Lower leg skin (tissue), 4 donors: ENCODE data around the gene KLHDC4. TPM values are rescaled to one million over a fixed set of nuclear protein-coding genes. Genes with fewer than 3 reads are reported as not detected.
"Not testable (repeated sequence)": the region's sequence is repeated elsewhere in the genome, so short reads cannot be mapped to it uniquely, and the experiment has no call there.

ENCODE experiments used
- DNase-seq, 2 donors: peaks; one replicate each; pipeline ENCODE4 v3.0.0-alpha.2; 2019; ENCODE audit warnings: low spot score in 2 of 2
- H3K4me3 ChIP-seq: fragments of 200-600 bp; sonication (generic); 2 replicates; pipeline ENCODE4 v1.5.1; 2017; ENCODE audit warnings: mild to moderate bottlenecking, low read depth; ENCODE audit not compliant: poor library complexity, severe bottlenecking
- POLR2A ChIP-seq, 2 donors: fragments of 450-650 bp; IDR thresholded peaks; one replicate each; pipeline ENCODE4 v1.6.1; 2016 to 2017; ENCODE audit warnings: antibody characterized with exemption in 2 of 2, mild to moderate bottlenecking in 1 of 2, moderate library complexity in 1 of 2
- WGBS, 2 donors: methylation state at CpG; one replicate each; pipeline ENCODE4 v1.1.5; 2018; 5-methylcytosine and 5-hydroxymethylcytosine counted together
- intact Hi-C: fragments of 100-400 bp; cut with DNase I; formaldehyde crosslinking; loops from one replicate; pipeline ENCODE4 v1.15.0; 2023; ENCODE audit warnings: low total_unique reads
- total RNA-seq, 4 donors: library from RNA; depleted of rRNA; stranded (reverse); fragments of >200 nt; gene quantifications; one replicate each; pipeline ENCODE4 v1.1.0, GENCODE V29; 2016
- TF ChIP-seq, protein P1 (sequence below), 3 donors: fragments of 450-650 bp; IDR thresholded peaks; one replicate each; pipeline ENCODE4 v1.5.1; 2016; ENCODE audit warnings: antibody characterized with exemption in 3 of 3, mild to moderate bottlenecking in 3 of 3, moderate library complexity in 2 of 3

Gene KLHDC4
- total RNA-seq, 4 donors from 2014 or later = 25.8 to 70.0 (median 38.1) TPM

DNA sequence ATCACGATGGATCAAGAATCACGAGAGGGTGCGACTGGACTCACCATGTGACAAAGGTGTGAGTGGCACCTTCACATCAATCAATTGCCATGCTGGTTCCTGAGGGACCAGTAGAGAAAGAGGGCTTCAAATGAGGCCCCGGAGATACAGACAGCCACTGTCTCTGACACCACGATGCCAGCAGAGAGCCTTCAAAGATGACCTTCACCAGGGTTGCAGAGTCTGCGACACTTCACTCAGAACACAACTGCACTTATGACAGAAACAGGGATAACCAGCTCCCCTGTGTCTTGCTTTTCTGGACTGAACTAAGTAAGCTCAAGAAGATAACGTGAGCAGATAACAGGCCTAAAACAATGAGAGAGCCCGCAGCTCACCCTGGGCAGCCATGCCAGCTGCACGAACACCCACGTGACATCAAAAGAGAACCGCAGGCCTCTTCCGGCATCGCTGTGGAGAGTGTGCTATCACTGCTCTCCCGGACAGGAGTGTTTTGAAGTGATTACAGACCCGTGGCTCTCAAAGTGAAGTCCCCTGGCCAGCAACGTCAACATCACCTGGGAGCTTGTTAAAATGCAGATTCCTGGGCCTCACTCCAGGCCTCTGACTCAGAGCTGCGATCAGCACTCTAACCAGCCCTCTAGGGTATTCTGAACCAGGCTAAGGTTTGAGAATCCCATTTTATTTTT, 36.4 kb downstream of the KLHDC4 start:
- intact Hi-C loops = no loop called here
- no peak overlapping the region for H3K4me3 ChIP-seq
- no peak for DNase-seq
- 94% methylated on average over 17 of the region's 17 CpGs for WGBS, 2 donors
- TF ChIP-seq POLR2A (IDR thresholded peaks at IDR 0.05) = no peak
- TF ChIP-seq, protein P1, sequence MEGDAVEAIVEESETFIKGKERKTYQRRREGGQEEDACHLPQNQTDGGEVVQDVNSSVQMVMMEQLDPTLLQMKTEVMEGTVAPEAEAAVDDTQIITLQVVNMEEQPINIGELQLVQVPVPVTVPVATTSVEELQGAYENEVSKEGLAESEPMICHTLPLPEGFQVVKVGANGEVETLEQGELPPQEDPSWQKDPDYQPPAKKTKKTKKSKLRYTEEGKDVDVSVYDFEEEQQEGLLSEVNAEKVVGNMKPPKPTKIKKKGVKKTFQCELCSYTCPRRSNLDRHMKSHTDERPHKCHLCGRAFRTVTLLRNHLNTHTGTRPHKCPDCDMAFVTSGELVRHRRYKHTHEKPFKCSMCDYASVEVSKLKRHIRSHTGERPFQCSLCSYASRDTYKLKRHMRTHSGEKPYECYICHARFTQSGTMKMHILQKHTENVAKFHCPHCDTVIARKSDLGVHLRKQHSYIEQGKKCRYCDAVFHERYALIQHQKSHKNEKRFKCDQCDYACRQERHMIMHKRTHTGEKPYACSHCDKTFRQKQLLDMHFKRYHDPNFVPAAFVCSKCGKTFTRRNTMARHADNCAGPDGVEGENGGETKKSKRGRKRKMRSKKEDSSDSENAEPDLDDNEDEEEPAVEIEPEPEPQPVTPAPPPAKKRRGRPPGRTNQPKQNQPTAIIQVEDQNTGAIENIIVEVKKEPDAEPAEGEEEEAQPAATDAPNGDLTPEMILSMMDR (IDR thresholded peaks at IDR 0.05) = no peak

- WGBS, 2 donors = 90 to 92% methylated on average over 12 of the region's 12 CpGs
- DNase-seq = no peak
- TF ChIP-seq POLR2A (IDR thresholded peaks at IDR 0.05) = no peak
- TF ChIP-seq, protein P1 (IDR thresholded peaks at IDR 0.05) = no peak
- no peak overlapping the region for H3K4me3 ChIP-seq
- intact Hi-C loops = no loop called here
These were observed 37.8 kb downstream of the KLHDC4 start for GRCh38 chr16:87728026-87728425.

GRCh38 chr16:87727346-87727745, 38.4 kb downstream of the KLHDC4 start:
- TF ChIP-seq, protein P1 (IDR thresholded peaks at IDR 0.05) = no peak
- TF ChIP-seq POLR2A (IDR thresholded peaks at IDR 0.05) = no peak
- 95 to 96% methylated on average over 16 of the region's 16 CpGs for WGBS, 2 donors
- no peak for DNase-seq
- no peak overlapping the region for H3K4me3 ChIP-seq
- intact Hi-C loops = no loop called here

DNA sequence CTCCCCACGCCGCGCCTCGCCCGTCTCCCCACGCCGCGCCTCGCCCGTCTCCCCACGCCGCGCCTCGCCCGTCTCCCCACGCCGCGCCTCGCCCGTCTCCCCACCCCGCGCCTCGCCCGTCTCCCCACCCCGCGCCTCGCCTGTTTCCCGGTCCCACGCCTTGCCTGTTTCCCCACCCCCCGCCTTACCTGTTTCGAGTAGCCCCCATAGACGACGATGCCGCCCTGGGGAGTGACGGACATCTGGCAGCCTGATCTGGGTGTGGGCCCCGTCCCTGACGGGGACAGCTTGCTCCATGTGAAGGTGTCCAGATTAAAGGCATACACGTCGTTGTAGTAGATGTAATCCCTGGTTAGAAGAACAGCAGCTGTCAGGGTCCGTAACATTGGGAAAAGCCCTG, 39.2 kb downstream of the KLHDC4 start:
- DNase-seq, intact Hi-C loops, H3K4me3 ChIP-seq: not testable (repeated sequence)
- 97% methylated on average over 14 to 24 of the region's 40 CpGs for WGBS, 2 donors

DNA sequence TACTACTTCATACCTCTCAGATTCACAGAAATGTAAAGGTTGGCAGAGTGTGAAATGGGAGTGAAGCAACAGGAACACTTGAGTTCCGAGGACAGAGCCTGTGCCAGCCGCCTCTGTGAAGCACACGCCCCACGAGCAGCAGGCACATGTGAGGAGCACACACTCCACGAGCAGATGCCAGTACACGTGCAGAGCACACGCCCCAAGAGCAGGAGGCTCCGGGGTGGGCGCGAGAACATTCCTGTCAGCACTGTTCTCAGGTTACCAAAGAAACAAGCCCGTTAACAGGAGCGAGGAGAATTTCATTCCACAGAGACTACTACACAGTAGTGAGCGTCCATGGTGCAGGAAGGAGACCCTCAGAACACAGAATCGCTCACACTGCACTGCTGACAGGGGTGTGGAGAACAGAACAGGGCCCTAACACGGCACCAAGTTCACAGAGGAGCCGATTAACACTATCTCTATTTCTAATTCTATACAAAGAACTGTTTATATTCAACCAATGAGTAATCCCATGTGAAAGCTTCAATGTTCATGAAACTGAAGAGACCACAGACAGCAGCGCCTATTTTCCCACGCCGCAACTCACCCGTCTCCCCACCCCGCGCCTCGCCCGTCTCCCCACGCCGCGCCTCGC, 40.1 kb downstream of the KLHDC4 start:
- no peak for DNase-seq
- WGBS, 2 donors = 74 to 78% methylated on average over 28 of the region's 28 CpGs
- TF ChIP-seq, protein P1 (IDR thresholded peaks at IDR 0.05) = no peak
- TF ChIP-seq POLR2A (IDR thresholded peaks at IDR 0.05) = no peak
- intact Hi-C loops = no loop called here
- H3K4me3 ChIP-seq = no peak overlapping the region

DNA sequence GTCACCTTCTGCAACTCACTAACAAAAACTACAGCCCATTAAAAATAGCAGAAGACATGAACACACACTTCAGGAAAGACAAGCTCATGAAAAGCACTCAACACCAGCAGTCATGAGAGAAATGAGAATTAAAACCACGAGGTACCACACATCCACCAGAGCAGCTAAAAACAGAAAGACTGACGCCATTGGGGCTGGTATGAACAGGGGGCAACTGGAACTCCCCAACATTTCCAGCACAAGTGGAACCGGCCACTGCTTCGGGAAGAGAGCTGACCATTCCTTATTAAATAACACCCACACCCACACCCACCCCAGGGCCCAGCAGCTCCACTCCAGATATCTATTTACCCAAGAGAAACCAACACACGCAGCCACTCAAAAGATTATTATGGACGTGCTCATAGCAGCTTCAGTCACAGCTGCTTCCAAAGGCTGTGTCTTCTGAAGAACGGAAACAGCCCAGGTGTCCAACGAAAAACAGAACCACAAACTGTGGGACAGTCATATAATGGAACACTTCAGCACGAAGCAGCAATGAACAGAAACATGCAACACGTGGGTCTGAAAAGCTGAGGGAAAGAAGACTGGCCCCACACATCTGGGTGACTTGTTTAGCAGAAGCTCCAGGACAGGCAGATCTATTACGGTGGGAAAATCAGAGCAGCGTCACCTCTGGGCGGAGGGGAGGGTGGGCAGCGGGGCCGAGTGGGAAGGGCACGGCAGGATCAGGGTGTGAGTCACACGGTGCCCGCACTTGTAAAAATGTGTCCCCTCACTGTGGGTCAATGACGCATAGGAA, 41.1 kb downstream of the KLHDC4 start:
- intact Hi-C loops = no loop called here
- no peak overlapping the region for H3K4me3 ChIP-seq
- no peak for DNase-seq
- TF ChIP-seq, protein P1 (IDR thresholded peaks at IDR 0.05) = no peak
- TF ChIP-seq POLR2A (IDR thresholded peaks at IDR 0.05) = no peak
- 88 to 90% methylated on average over 19 of the region's 19 CpGs for WGBS, 2 donors
